Osteoblast (primary cell): ENCODE data around the gene OR1L1. TPM values are rescaled to one million over a fixed set of nuclear protein-coding genes. Genes with fewer than 3 reads are reported as not detected.

Source experiments
- DNase-seq: peaks from one replicate; pipeline ENCODE4 v3.0.0; 2011; ENCODE audit warnings: low spot score, mixed read lengths; ENCODE audit not compliant: insufficient read length; ENCODE audit errors: missing footprints
- H2AFZ ChIP-seq: 2 replicates; pipeline ENCODE4 v1.6.0; 2011; ENCODE audit warnings: mild to moderate bottlenecking, low read length
- H3K27ac ChIP-seq: 2 replicates; pipeline ENCODE4 v1.5.1; 2011; ENCODE audit warnings: mild to moderate bottlenecking, low read depth, low read length, moderate library complexity
- H3K27me3 ChIP-seq: 2 replicates; pipeline ENCODE4 v1.6.0; 2012; ENCODE audit warnings: mild to moderate bottlenecking, control low read depth, inconsistent platforms, low read length, moderate library complexity; ENCODE audit not compliant: insufficient read depth
- H3K36me3 ChIP-seq: 2 replicates; pipeline ENCODE4 v1.5.1; 2011; ENCODE audit warnings: mild to moderate bottlenecking, low read length, control low read depth, moderate library complexity; ENCODE audit not compliant: insufficient read depth
- H3K4me1 ChIP-seq: 2 replicates; pipeline ENCODE4 v1.5.1; 2011; ENCODE audit warnings: mild to moderate bottlenecking, low read length, control low read depth, moderate library complexity; ENCODE audit not compliant: insufficient read depth
- H3K4me2 ChIP-seq: 2 replicates; pipeline ENCODE4 v1.6.0; 2011; ENCODE audit warnings: mild to moderate bottlenecking, low read length; ENCODE audit not compliant: insufficient read depth
- H3K4me3 ChIP-seq: fragments of 200-600 bp; sonication (generic); 3 replicates; pipeline ENCODE4 v1.5.1; 2012; ENCODE audit warnings: mild to moderate bottlenecking, low read length, inconsistent platforms; ENCODE audit not compliant: insufficient read depth
- H3K79me2 ChIP-seq: 2 replicates; pipeline ENCODE4 v1.6.0; 2012; ENCODE audit warnings: mild to moderate bottlenecking, low read length, control low read depth, inconsistent platforms; ENCODE audit not compliant: insufficient read depth
- H3K9me3 ChIP-seq: 2 replicates; pipeline ENCODE4 v1.5.1; 2011; ENCODE audit warnings: low read depth, low read length, control low read depth
- H4K20me1 ChIP-seq: 2 replicates; pipeline ENCODE4 v1.6.0; 2012; ENCODE audit warnings: mild to moderate bottlenecking, low read length, control low read depth; ENCODE audit not compliant: insufficient read depth
- CTCF ChIP-seq: IDR thresholded peaks from 2 replicates; pipeline ENCODE4 v1.5.1; 2011; ENCODE audit warnings: mild to moderate bottlenecking, low read depth, low read length, moderate library complexity; ENCODE audit errors: extremely low read depth
- total RNA-seq: library from RNA; depleted of rRNA; stranded (reverse); fragments of >200 nt; gene quantifications from 2 replicates; pipeline ENCODE4 v1.2.3, GENCODE V29; 2012

The OR1L1 gene
- not detected in 2 replicates for total RNA-seq

- TF ChIP-seq CTCF, result no peak
- no peak within 1 kb of the TSS for H3K4me2 ChIP-seq
- H3K79me2 ChIP-seq, result no peaks in the 10 kb centered on the region
- no peaks in the 10 kb centered on the region for H3K9me3 ChIP-seq
- H3K27ac ChIP-seq, result no peak within 1 kb of the TSS
- no peak within 1 kb of the TSS for H2AFZ ChIP-seq
- no peak within 1 kb of the TSS for H3K4me3 ChIP-seq
- H4K20me1 ChIP-seq, result no peaks in the 10 kb centered on the region
- no peaks in the 10 kb centered on the region for H3K27me3 ChIP-seq
- no peaks in the 10 kb centered on the region for H3K36me3 ChIP-seq
- H3K4me1 ChIP-seq, result no peaks in the 10 kb centered on the region
- no peak for DNase-seq
Observed at GRCh38 chr9:122661416-122661815, at the start of gene OR1L1. Gene OR1L1, plus strand, starts transcription at chr9:122661716. Its CDS starts 0 bp downstream, at chr9:122661716.

- Histone ChIP-seq H3K27me3 (no peaks in the 10 kb centered on the region), H4K20me1 (no peaks in the 10 kb centered on the region), H3K4me1 (no peaks in the 10 kb centered on the region), H3K4me2 (no peak within 1 kb of the TSS), H3K4me3 (no peak within 1 kb of the TSS), H3K36me3 (no peaks in the 10 kb centered on the region), H3K79me2 (no peaks in the 10 kb centered on the region), H3K27ac (no peak within 1 kb of the TSS), H2AFZ (no peak within 1 kb of the TSS), H3K9me3 (no peaks in the 10 kb centered on the region)
- no peak for TF ChIP-seq CTCF
- DNase-seq, result no peak
Observed at GRCh38 chr9:122614362-122614761, 47.2 kb upstream of the OR1L1 start, which contains the start of gene OR1Q1. Gene OR1Q1, plus strand, starts transcription at chr9:122614738. Its CDS starts 0 bp downstream, at chr9:122614738.

- Histone ChIP-seq H3K4me1 (no peaks in the 10 kb centered on the region), H3K4me3 (no peak overlapping the region), H4K20me1 (no peaks in the 10 kb centered on the region), H3K9me3 (no peaks in the 10 kb centered on the region), H2AFZ (no peak overlapping the region), H3K4me2 (no peak overlapping the region), H3K27ac (no peak overlapping the region), H3K27me3 (no peaks in the 10 kb centered on the region), H3K36me3 (no peaks in the 10 kb centered on the region), H3K79me2 (no peaks in the 10 kb centered on the region)
- TF ChIP-seq CTCF, result no peak
- no peak for DNase-seq
Observed at GRCh38 chr9:122619996-122620395, 41.5 kb upstream of the OR1L1 start.

GRCh38 chr9:122642226-122642625 lies 19.3 kb upstream of the OR1L1 start:
- no peaks in the 10 kb centered on the region for H3K9me3 ChIP-seq

More at GRCh38 chr9:122642226-122642625, 19.3 kb upstream of the OR1L1 start:
- Histone ChIP-seq H3K27me3 (no peaks in the 10 kb centered on the region), H3K4me3 (no peak overlapping the region), H3K27ac (no peak overlapping the region), H3K4me2 (no peak overlapping the region), H4K20me1 (no peaks in the 10 kb centered on the region), H2AFZ (no peak overlapping the region), H3K36me3 (no peaks in the 10 kb centered on the region), H3K79me2 (no peaks in the 10 kb centered on the region), H3K4me1 (no peaks in the 10 kb centered on the region)
- no peak for DNase-seq
- TF ChIP-seq CTCF, result no peak
